ENCODE measurements around the gene NCKAP5. TPM values are rescaled to one million over a fixed set of nuclear protein-coding genes. Genes with fewer than 3 reads are reported as not detected.
"Not testable (repeated sequence)": the region's sequence is repeated elsewhere in the genome, so short reads cannot be mapped to it uniquely, and the experiment has no call there.

Gene NCKAP5
- total and polyA plus RNA-seq, 9 of the 15 experiments (the other 6 are each of a cell fraction or from before 2014, with no cell fraction given), result not detected

GRCh38 chr2:133209325-133209724, 358.9 kb downstream of the NCKAP5 start:
- Histone ChIP-seq H3K27me3 (ENCODE audit: control insufficient read depth in 2 of 2, insufficient read depth in 2 of 2, low read length in 2 of 2) (no peaks in the 10 kb centered on the region), H3K9me3 (replicated peaks; ENCODE audit: control insufficient read depth, insufficient read depth, low read depth, low read length) (no peaks in the 10 kb centered on the region; the same call in 1 of the 2 replicates), H3K9ac (ENCODE audit: insufficient read depth in 1 of 2, low read depth in 2 of 2, low read length in 2 of 2) (no peak overlapping the region), H3K27ac (ENCODE audit: extremely low read depth, low read depth, low read length) (no peak overlapping the region), H4K20me1 (replicated peaks; ENCODE audit: control insufficient read depth, insufficient read depth, low read length) (no peaks in the 10 kb centered on the region), H3K4me3 (no peak overlapping the region), H3K4me1 (replicated peaks in 1 of 2; ENCODE audit: control insufficient read depth in 2 of 2, insufficient read depth in 2 of 2, low read length in 2 of 2) (no peaks in the 10 kb centered on the region), H3K36me3 (ENCODE audit: control insufficient read depth, insufficient read depth, low read length) (no peaks in the 10 kb centered on the region), H3K4me2 (ENCODE audit: insufficient read depth, low read length) (no peak overlapping the region), H2AFZ (ENCODE audit: low read depth, low read length) (no peak overlapping the region), H3K79me2 (ENCODE audit: control insufficient read depth, insufficient read depth, low read length) (no peaks in the 10 kb centered on the region), H3K9me1 (ENCODE audit: control insufficient read depth, insufficient read depth, low read length) (no peaks in the 10 kb centered on the region)
- intact Hi-C loops (cut with micrococcal nuclease) (no loop called here), in situ Hi-C loops (cut with MboI) (no loop called here)
- FAIRE-seq, result no peak
- ATAC-seq, result no peak
- 0% methylated on average over 2 of the region's 2 CpGs for WGBS (ENCODE audit: insufficient coverage, low coverage, missing lambda C conversion rate)
- no TSS peak for BruUV-seq (replicated peaks)
- ChIA-PET POLR2A (no interaction called here), CTCF (ENCODE audit: low intra/inter-chr PET ratio) (no interaction called here)
- no peak for DNase-seq (ENCODE audit: extremely low read depth in 1 of 4, low spot score in 3 of 4)
- TF ChIP-seq ZNF384 (IDR thresholded peaks at IDR 0.05; ENCODE audit: low read depth, low read length) (no peak), HLTF (IDR thresholded peaks at IDR 0.05) (no peak), FOXO4 (CRISPR knock-in tag; IDR thresholded peaks at IDR 0.05) (no peak), ARID2 (IDR thresholded peaks at IDR 0.05) (no peak), IRF2 (CRISPR knock-in tag; IDR thresholded peaks at IDR 0.05) (no peak), ARNT (IDR thresholded peaks at IDR 0.05) (no peak)

- H3K9ac ChIP-seq (ENCODE audit: insufficient read depth in 1 of 2, low read depth in 2 of 2, low read length in 2 of 2); H3K4me2 ChIP-seq (ENCODE audit: insufficient read depth, low read length); H3K79me2 ChIP-seq (ENCODE audit: control insufficient read depth, insufficient read depth, low read length); H3K4me3 ChIP-seq; BruUV-seq (replicated peaks); H3K27ac ChIP-seq (ENCODE audit: extremely low read depth, low read depth, low read length); H3K9me3 ChIP-seq (replicated peaks; ENCODE audit: control insufficient read depth, insufficient read depth, low read depth, low read length); ATAC-seq; H4K20me1 ChIP-seq (replicated peaks; ENCODE audit: control insufficient read depth, insufficient read depth, low read length); DNase-seq (ENCODE audit: extremely low read depth in 1 of 4, low spot score in 3 of 4); FAIRE-seq; in situ Hi-C loops (cut with MboI); H3K9me1 ChIP-seq (ENCODE audit: control insufficient read depth, insufficient read depth, low read length); H2AFZ ChIP-seq (ENCODE audit: low read depth, low read length); H3K4me1 ChIP-seq (replicated peaks in 1 of 2; ENCODE audit: control insufficient read depth in 2 of 2, insufficient read depth in 2 of 2, low read length in 2 of 2); H3K27me3 ChIP-seq (ENCODE audit: control insufficient read depth in 2 of 2, insufficient read depth in 2 of 2, low read length in 2 of 2); CTCF ChIA-PET (ENCODE audit: low intra/inter-chr PET ratio); H3K36me3 ChIP-seq (ENCODE audit: control insufficient read depth, insufficient read depth, low read length); intact Hi-C loops (cut with micrococcal nuclease); POLR2A ChIA-PET: not testable (repeated sequence)
- WGBS (ENCODE audit: insufficient coverage, low coverage, missing lambda C conversion rate), result 0% methylated on average over 7 of the region's 7 CpGs
These were observed 361.6 kb downstream of the NCKAP5 start for GRCh38 chr2:133206666-133207065.

Measured in K562 (cell line).